NB4 (cell line): ENCODE measurements around the gene MEGF11.

Experiments
- CTCF ChIP-seq: IDR thresholded peaks from one replicate; pipeline ENCODE4 v1.5.1; 2012; ENCODE audit warnings: low read depth, low read length
- POLR2A ChIP-seq: IDR thresholded peaks from 2 replicates; pipeline ENCODE4 v1.6.1; 2011; ENCODE audit warnings: mild to moderate bottlenecking; ENCODE audit not compliant: insufficient read length; ENCODE audit errors: extremely low read depth
- TF ChIP-seq, protein P1 (sequence below): IDR thresholded peaks from 2 replicates; pipeline ENCODE4 v1.6.1; 2011; ENCODE audit warnings: low read depth, low read length

DNA sequence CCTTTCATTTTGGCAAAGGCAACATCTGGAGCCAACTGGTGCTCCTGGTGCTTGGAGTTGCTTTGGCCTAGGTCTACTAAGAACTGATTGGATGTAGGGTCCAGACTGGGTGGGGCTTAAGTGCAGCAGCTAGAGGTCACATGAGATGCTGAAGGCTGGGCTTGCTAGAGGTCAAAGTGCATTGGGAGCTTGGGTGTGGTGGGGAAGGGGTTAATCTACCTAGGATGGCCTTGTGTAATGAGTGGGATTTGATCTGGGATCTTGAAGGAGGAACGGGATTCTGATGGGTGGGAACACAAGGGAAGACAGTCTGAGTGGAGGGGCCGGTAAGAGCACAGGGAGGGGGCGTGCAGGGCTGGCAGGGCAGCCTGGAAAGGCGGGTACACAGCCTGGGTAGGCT is 258.7 kb downstream of the MEGF11 start:
- TF ChIP-seq CTCF (no peak), POLR2A (no peak)
- TF ChIP-seq, protein P1, sequence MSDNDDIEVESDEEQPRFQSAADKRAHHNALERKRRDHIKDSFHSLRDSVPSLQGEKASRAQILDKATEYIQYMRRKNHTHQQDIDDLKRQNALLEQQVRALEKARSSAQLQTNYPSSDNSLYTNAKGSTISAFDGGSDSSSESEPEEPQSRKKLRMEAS, result no peak
